GM21619 (cell line): Measurements from ENCODE around the gene INPPL1.
"Not testable (repeated sequence)": the region's sequence is repeated elsewhere in the genome, so short reads cannot be mapped to it uniquely, and the experiment has no call there.

Source experiments
- ATAC-seq: cut with Tn5 transposase; IDR thresholded peaks from one replicate; pipeline ENCODE4 v1.9.1; 2021; ENCODE audit not compliant: unreplicated experiment

INPPL1 gene

GRCh38 chr11:72243173-72244059 lies 18.8 kb downstream of the INPPL1 start:
- no peak for ATAC-seq

- ATAC-seq: no peak
Measured at GRCh38 chr11:72244060-72244360, 19.4 kb downstream of the INPPL1 start, which contains the start of gene PHOX2A. Gene PHOX2A, minus strand, starts transcription at chr11:72244176. Its CDS starts 172 bp downstream, at chr11:72244004.

- no peak for ATAC-seq
Measured at GRCh38 chr11:72244361-72245262, 20.0 kb downstream of the INPPL1 start.

- ATAC-seq: no peak
Measured at GRCh38 chr11:72245263-72245816, 20.8 kb downstream of the INPPL1 start.

GRCh38 chr11:72247584-72247983 lies 23.0 kb downstream of the INPPL1 start:
- ATAC-seq: no peak

- no peak for ATAC-seq
Measured at GRCh38 chr11:72249961-72250360, 25.4 kb downstream of the INPPL1 start.

- ATAC-seq: no peak
Measured at GRCh38 chr11:72250661-72251464, 26.3 kb downstream of the INPPL1 start.

GRCh38 chr11:72251614-72252013 lies 27.0 kb downstream of the INPPL1 start:
- ATAC-seq: no peak

GRCh38 chr11:72253392-72253791 lies 28.8 kb downstream of the INPPL1 start:
- ATAC-seq: no peak

GRCh38 chr11:72254299-72254993 lies 29.9 kb downstream of the INPPL1 start:
- no peak for ATAC-seq

GRCh38 chr11:72257570-72257969 lies 33.0 kb downstream of the INPPL1 start:
- no peak for ATAC-seq

- no peak for ATAC-seq
Measured at GRCh38 chr11:72259490-72259889, 34.9 kb downstream of the INPPL1 start.

GRCh38 chr11:72260574-72260973 lies 36.0 kb downstream of the INPPL1 start:
- no peak for ATAC-seq

GRCh38 chr11:72263361-72263760 lies 38.8 kb downstream of the INPPL1 start:
- no peak for ATAC-seq

- no peak for ATAC-seq
Measured at GRCh38 chr11:72265951-72266350, 41.4 kb downstream of the INPPL1 start.

- ATAC-seq: not testable (repeated sequence)
Measured at GRCh38 chr11:72266960-72267359, 42.4 kb downstream of the INPPL1 start.

GRCh38 chr11:72267956-72268617 lies 43.5 kb downstream of the INPPL1 start:
- ATAC-seq: no peak

- no peak for ATAC-seq
Measured at GRCh38 chr11:72271980-72272379, 47.4 kb downstream of the INPPL1 start.

GRCh38 chr11:72274435-72274834 lies 49.9 kb downstream of the INPPL1 start:
- no peak for ATAC-seq

GRCh38 chr11:72278905-72279304 lies 54.3 kb downstream of the INPPL1 start:
- no peak for ATAC-seq
